ENCODE results near the gene STAT1. TPM values are rescaled to one million over a fixed set of nuclear protein-coding genes. Genes with fewer than 3 reads are reported as not detected.

The STAT1 gene
- polyA plus RNA-seq, 3 donors, result 51.3 to 126 (median 110) TPM

DNA sequence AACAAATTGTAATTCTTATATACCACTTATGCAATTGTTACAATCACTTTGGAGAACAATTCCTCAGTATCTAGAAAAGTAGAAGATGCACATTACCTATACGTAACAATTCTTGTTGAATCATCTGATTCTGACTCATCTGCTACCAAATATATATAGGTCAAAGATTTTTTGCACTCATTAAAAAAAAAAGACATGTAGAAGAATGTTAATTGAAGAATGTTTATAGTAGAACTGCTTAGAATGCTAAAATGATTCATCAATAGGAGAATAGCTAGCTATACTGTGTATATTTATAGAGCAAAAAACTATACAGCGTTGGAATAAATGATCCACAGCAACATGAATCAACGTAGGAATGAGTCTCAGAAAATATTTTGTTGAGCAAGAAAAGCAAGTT is 29.5 kb upstream of the STAT1 start:
- H3K27me3 Mint-ChIP-seq (ENCODE audit: low read depth in 3 of 3), result peaks cover 0 to 3% (median 2%) of the 10 kb centered on the region in 3 donors
- intact Hi-C loops (cut with micrococcal nuclease), result no loop called here
- no peaks in the 10 kb centered on the region for H3K36me3 Mint-ChIP-seq

DNA sequence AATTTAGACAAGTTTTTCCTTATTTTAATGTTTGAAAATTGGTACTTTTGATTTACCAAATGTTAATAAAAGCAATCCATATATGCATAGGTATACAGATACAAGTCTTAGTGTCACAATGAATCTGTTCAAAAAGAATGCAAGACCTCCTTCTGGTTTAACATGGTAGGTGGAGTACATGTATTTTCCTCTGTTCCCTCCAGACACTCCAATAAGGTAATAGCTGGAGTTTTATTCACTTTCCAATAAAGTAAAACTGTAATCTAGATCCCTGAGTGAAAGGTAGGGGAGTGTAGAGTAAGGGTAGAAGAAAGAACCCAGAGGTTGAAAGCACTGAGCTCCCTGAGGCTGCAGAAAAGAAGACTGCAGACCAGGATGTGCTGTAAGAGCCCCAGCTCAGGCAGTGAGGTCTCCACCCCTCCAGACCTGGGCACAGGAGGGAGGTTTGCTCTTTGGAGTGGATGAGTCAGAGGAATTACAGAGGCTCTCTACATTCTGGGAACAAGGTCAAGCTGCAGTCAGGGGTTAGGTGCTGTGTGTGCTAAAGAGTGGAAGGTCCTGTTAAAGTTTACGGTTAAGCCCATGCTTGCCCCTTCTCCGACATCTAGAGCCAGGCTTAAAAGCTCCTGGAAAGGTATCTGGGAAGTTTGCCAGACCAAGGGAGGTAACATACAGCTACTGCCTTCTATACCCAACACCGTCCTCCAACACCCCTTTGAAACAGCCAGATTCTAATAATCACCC is 27.6 kb upstream of the STAT1 start:
- no peaks in the 10 kb centered on the region for H3K79me2 ChIP-seq (ENCODE audit: insufficient read depth, low read length)
- no peak overlapping the region for H3K9ac ChIP-seq (ENCODE audit: insufficient read depth, low read length, poor library complexity, severe bottlenecking)
- no peak overlapping the region for H2AFZ ChIP-seq (ENCODE audit: insufficient read depth, low read depth, low read length, poor library complexity, severe bottlenecking)
- no peak overlapping the region for H3K4me2 ChIP-seq (replicated peaks; ENCODE audit: extremely low read depth, low read length, poor library complexity, severe bottlenecking)
- WGBS (ENCODE audit: insufficient coverage), result 100% methylated on average over 1 of the region's 3 CpGs
- DNase-seq, result no peak
- Mint-ChIP-seq H3K27me3 (ENCODE audit: low read depth in 3 of 3) (peaks cover 0 to 3% (median 0%) of the 10 kb centered on the region in 3 donors), H3K27ac (no peak overlapping the region), H3K4me1 (peaks cover 17% of the 10 kb centered on the region), H3K4me3 (no peak overlapping the region), H3K9me3 (peaks cover 0 to 5% (median 0%) of the 10 kb centered on the region in 7 donors), H3K36me3 (no peaks in the 10 kb centered on the region)
- H3K9me3 ChIP-seq (replicated peaks in 1 of 2; ENCODE audit: control insufficient read depth in 1 of 2, insufficient read depth in 1 of 2, low read length in 2 of 2), result no peaks in the 10 kb centered on the region
- H3K36me3 ChIP-seq (replicated peaks in 1 of 2; ENCODE audit: control insufficient read depth in 1 of 2, insufficient read depth in 2 of 2, low read length in 2 of 2), result no peaks in the 10 kb centered on the region
- H3K27me3 ChIP-seq (ENCODE audit: control insufficient read depth in 2 of 2, insufficient read depth in 2 of 2, low read length in 2 of 2), result no peaks in the 10 kb centered on the region
- H3K4me1 ChIP-seq (ENCODE audit: control insufficient read depth in 1 of 2, insufficient read depth in 2 of 2, low read length in 2 of 2), result peaks cover 11 to 15% of the 10 kb centered on the region in 2 donors
- H3K27ac ChIP-seq (ENCODE audit: low read depth in 1 of 2, low read length in 2 of 2), result no peak overlapping the region
- intact Hi-C loops (cut with micrococcal nuclease), result no loop called here
- no peaks in the 10 kb centered on the region for H4K20me1 ChIP-seq (ENCODE audit: insufficient read depth, low read length)
- TF ChIP-seq, protein P1, sequence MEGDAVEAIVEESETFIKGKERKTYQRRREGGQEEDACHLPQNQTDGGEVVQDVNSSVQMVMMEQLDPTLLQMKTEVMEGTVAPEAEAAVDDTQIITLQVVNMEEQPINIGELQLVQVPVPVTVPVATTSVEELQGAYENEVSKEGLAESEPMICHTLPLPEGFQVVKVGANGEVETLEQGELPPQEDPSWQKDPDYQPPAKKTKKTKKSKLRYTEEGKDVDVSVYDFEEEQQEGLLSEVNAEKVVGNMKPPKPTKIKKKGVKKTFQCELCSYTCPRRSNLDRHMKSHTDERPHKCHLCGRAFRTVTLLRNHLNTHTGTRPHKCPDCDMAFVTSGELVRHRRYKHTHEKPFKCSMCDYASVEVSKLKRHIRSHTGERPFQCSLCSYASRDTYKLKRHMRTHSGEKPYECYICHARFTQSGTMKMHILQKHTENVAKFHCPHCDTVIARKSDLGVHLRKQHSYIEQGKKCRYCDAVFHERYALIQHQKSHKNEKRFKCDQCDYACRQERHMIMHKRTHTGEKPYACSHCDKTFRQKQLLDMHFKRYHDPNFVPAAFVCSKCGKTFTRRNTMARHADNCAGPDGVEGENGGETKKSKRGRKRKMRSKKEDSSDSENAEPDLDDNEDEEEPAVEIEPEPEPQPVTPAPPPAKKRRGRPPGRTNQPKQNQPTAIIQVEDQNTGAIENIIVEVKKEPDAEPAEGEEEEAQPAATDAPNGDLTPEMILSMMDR (IDR thresholded peaks at IDR 0.05), result no peak
- H3K4me3 ChIP-seq (replicated peaks in 1 of 3; ENCODE audit: low read depth in 2 of 3, low read length in 3 of 3), result no peak overlapping the region

More for the DNA sequence above, 29.5 kb upstream of the STAT1 start:
- Mint-ChIP-seq H3K9me3 (peaks cover 0 to 5% (median 0%) of the 10 kb centered on the region in 7 donors), H3K4me1 (peaks cover 6% of the 10 kb centered on the region), H3K27ac (no peak overlapping the region), H3K4me3 (no peak overlapping the region)
- Histone ChIP-seq H3K79me2 (ENCODE audit: insufficient read depth, low read length) (no peaks in the 10 kb centered on the region), H2AFZ (ENCODE audit: insufficient read depth, low read depth, low read length, poor library complexity, severe bottlenecking) (no peak overlapping the region), H3K4me1 (ENCODE audit: control insufficient read depth in 1 of 2, insufficient read depth in 2 of 2, low read length in 2 of 2) (peaks cover 5 to 6% of the 10 kb centered on the region in 2 donors), H4K20me1 (ENCODE audit: insufficient read depth, low read length) (no peaks in the 10 kb centered on the region), H3K27ac (ENCODE audit: low read depth in 1 of 2, low read length in 2 of 2) (no peak overlapping the region), H3K4me3 (replicated peaks in 1 of 3; ENCODE audit: low read depth in 2 of 3, low read length in 3 of 3) (no peak overlapping the region), H3K4me2 (replicated peaks; ENCODE audit: extremely low read depth, low read length, poor library complexity, severe bottlenecking) (no peak overlapping the region), H3K9me3 (replicated peaks in 1 of 2; ENCODE audit: control insufficient read depth in 1 of 2, insufficient read depth in 1 of 2, low read length in 2 of 2) (no peaks in the 10 kb centered on the region), H3K9ac (ENCODE audit: insufficient read depth, low read length, poor library complexity, severe bottlenecking) (no peak overlapping the region), H3K27me3 (ENCODE audit: control insufficient read depth in 2 of 2, insufficient read depth in 2 of 2, low read length in 2 of 2) (no peaks in the 10 kb centered on the region), H3K36me3 (replicated peaks in 1 of 2; ENCODE audit: control insufficient read depth in 1 of 2, insufficient read depth in 2 of 2, low read length in 2 of 2) (no peaks in the 10 kb centered on the region)
- DNase-seq, result no peak
- TF ChIP-seq, protein P1 (IDR thresholded peaks at IDR 0.05), result no peak
- no CpG with 5 or more reads among the region's 3 CpGs for WGBS (ENCODE audit: insufficient coverage)

All from CD14-positive monocyte (primary cell).